K562 (cell line): ENCODE data around the gene TAF8.

ENCODE experiments used
- EZH2 ChIP-seq: IDR thresholded peaks from 2 replicates; pipeline ENCODE4 v1.6.1; 2012; ENCODE audit warnings: low read depth, mild to moderate bottlenecking, inconsistent platforms, low read length, borderline replicate concordance
- HSF4 ChIP-seq: fragments of 250-450 bp; sonication (Bioruptor Pico); IDR thresholded peaks from 2 replicates; pipeline ENCODE4 v2.1.2; 2022; ENCODE audit warnings: mild to moderate bottlenecking, moderate library complexity, borderline replicate concordance
- RNF2 ChIP-seq: sonication (generic); IDR thresholded peaks from 2 replicates; pipeline ENCODE4 v1.6.1; 2016

- TF ChIP-seq RNF2, result no peak
- TF ChIP-seq EZH2, result no peak
- TF ChIP-seq HSF4 (CRISPR knock-in tag), result no peak
Observed at GRCh38 chr6:42066156-42066675, 15.9 kb downstream of the TAF8 start.
